Measurements from ENCODE around the gene STX10. TPM values are rescaled to one million over a fixed set of nuclear protein-coding genes. Genes with fewer than 3 reads are reported as not detected.

Gene STX10
- total and polyA plus RNA-seq, 9 of the 15 experiments (the other 6 are each of a cell fraction or from before 2014, with no cell fraction given): 0.51 to 66.3 (median 31.0) TPM

DNA sequence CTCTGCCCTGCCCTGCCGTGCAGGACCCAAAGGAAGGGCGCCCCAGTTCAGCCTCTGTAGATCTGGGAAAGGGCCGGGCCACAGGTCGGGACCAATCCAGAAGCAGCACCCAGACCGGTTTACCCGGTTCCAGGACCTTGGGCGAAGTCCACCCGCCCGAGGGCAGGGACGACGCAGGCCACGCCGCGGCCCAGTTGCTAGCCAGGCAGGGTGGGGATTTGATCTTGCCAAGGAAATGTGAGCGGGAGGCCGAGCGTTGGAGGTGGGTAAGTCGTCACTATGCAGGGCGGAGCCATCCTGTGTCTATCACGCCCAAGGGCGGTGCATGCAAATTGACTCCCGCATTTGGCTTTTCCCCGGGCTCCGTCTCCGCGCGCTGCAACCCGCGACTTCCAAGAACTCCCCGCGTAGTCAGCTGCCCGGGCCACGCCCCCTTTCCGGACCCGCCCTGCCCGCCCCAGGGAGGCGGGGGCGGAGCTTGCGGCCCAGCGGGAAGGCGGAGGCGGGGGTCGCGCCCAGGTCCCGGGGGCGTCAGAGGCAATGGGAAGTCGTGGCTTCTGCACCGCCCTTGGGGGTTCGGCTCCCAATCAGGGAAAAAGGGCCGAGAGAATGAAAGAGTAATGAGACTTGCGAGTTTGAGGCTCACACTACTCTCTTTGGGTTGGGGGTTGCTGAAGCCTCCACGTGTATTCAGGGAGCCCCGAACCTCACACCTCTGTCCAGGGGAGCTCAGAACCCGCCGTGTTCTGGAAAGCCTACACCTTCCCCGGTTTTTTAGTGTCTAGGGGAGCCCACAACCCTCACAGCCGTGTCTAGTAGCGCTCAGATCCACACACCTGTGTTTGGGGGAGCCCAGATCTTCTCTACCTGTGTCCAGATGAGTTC is 12.8 kb upstream of the STX10 start (continued):
- TF ChIP-seq ARID2 (IDR thresholded peaks at IDR 0.05): no peak
- TF ChIP-seq SNRNP70 (optimal IDR thresholded peaks at IDR 0.05; ENCODE audit: low read depth, low read length): no peak
- TF ChIP-seq, protein P1, sequence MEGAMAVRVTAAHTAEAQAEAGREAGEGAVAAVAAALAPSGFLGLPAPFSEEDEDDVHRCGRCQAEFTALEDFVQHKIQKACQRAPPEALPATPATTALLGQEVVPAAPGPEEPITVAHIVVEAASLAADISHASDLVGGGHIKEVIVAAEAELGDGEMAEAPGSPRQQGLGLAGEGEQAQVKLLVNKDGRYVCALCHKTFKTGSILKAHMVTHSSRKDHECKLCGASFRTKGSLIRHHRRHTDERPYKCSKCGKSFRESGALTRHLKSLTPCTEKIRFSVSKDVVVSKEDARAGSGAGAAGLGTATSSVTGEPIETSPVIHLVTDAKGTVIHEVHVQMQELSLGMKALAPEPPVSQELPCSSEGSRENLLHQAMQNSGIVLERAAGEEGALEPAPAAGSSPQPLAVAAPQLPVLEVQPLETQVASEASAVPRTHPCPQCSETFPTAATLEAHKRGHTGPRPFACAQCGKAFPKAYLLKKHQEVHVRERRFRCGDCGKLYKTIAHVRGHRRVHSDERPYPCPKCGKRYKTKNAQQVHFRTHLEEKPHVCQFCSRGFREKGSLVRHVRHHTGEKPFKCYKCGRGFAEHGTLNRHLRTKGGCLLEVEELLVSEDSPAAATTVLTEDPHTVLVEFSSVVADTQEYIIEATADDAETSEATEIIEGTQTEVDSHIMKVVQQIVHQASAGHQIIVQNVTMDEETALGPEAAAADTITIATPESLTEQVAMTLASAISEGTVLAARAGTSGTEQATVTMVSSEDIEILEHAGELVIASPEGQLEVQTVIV (CRISPR knock-in tag; IDR thresholded peaks at IDR 0.05; ENCODE audit: borderline replicate concordance): no peak
- TF ChIP-seq ZNF311 (CRISPR knock-in tag; IDR thresholded peaks at IDR 0.05): no peak
- no peak for TF ChIP-seq CBX5 (IDR thresholded peaks at IDR 0.05; ENCODE audit: borderline replicate concordance, low read depth)
- TF ChIP-seq, protein P2, sequence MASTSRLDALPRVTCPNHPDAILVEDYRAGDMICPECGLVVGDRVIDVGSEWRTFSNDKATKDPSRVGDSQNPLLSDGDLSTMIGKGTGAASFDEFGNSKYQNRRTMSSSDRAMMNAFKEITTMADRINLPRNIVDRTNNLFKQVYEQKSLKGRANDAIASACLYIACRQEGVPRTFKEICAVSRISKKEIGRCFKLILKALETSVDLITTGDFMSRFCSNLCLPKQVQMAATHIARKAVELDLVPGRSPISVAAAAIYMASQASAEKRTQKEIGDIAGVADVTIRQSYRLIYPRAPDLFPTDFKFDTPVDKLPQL (IDR thresholded peaks at IDR 0.05; ENCODE audit: extremely low read depth, insufficient read length): peak; percentile 25
- TF ChIP-seq GABPB1 (CRISPR knock-in tag; IDR thresholded peaks at IDR 0.05): 0 out of 2 replicates have a peak, but pooled peaks have one; percentile 22
- TF ChIP-seq CAMTA2 (CRISPR knock-in tag; conservative IDR thresholded peaks at IDR 0.05): no peak
- TF ChIP-seq FOXM1 (IDR thresholded peaks at IDR 0.05; ENCODE audit: low read depth): no peak
- TF ChIP-seq FOXM1 (CRISPR knock-in tag; IDR thresholded peaks at IDR 0.05; ENCODE audit: low read depth): no peak
- TF ChIP-seq, protein P3, sequence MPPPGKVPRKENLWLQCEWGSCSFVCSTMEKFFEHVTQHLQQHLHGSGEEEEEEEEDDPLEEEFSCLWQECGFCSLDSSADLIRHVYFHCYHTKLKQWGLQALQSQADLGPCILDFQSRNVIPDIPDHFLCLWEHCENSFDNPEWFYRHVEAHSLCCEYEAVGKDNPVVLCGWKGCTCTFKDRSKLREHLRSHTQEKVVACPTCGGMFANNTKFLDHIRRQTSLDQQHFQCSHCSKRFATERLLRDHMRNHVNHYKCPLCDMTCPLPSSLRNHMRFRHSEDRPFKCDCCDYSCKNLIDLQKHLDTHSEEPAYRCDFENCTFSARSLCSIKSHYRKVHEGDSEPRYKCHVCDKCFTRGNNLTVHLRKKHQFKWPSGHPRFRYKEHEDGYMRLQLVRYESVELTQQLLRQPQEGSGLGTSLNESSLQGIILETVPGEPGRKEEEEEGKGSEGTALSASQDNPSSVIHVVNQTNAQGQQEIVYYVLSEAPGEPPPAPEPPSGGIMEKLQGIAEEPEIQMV (tag; conservative IDR thresholded peaks at IDR 0.05; ENCODE audit: low read depth): no peak
- TF ChIP-seq, protein P4, sequence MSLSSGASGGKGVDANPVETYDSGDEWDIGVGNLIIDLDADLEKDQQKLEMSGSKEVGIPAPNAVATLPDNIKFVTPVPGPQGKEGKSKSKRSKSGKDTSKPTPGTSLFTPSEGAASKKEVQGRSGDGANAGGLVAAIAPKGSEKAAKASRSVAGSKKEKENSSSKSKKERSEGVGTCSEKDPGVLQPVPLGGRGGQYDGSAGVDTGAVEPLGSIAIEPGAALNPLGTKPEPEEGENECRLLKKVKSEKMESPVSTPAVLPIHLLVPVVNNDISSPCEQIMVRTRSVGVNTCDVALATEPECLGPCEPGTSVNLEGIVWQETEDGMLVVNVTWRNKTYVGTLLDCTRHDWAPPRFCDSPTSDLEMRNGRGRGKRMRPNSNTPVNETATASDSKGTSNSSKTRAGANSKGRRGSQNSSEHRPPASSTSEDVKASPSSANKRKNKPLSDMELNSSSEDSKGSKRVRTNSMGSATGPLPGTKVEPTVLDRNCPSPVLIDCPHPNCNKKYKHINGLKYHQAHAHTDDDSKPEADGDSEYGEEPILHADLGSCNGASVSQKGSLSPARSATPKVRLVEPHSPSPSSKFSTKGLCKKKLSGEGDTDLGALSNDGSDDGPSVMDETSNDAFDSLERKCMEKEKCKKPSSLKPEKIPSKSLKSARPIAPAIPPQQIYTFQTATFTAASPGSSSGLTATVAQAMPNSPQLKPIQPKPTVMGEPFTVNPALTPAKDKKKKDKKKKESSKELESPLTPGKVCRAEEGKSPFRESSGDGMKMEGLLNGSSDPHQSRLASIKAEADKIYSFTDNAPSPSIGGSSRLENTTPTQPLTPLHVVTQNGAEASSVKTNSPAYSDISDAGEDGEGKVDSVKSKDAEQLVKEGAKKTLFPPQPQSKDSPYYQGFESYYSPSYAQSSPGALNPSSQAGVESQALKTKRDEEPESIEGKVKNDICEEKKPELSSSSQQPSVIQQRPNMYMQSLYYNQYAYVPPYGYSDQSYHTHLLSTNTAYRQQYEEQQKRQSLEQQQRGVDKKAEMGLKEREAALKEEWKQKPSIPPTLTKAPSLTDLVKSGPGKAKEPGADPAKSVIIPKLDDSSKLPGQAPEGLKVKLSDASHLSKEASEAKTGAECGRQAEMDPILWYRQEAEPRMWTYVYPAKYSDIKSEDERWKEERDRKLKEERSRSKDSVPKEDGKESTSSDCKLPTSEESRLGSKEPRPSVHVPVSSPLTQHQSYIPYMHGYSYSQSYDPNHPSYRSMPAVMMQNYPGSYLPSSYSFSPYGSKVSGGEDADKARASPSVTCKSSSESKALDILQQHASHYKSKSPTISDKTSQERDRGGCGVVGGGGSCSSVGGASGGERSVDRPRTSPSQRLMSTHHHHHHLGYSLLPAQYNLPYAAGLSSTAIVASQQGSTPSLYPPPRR (CRISPR knock-in tag; IDR thresholded peaks at IDR 0.05; ENCODE audit: borderline replicate concordance): 0 out of 2 replicates have a peak, but pooled peaks have one; percentile 30

All from K562 (cell line).